DND-41 (cell line): Measurements from ENCODE around the gene TFEB.

ENCODE experiments used
- ATAC-seq: fragments of 200-7000 bp; cut with Tn5 transposase; 3 replicates; pipeline ENCODE4 v1.9.1; 2021; ENCODE audit warnings: low read depth; ENCODE audit not compliant: insufficient read depth
- DNase-seq: peaks from one replicate; pipeline ENCODE4 v3.0.0-alpha.2; 2020
- H2AFZ ChIP-seq: 2 replicates; pipeline ENCODE4 v1.6.0; 2012; ENCODE audit warnings: low read depth, low read length
- H3K27ac ChIP-seq: 2 replicates; pipeline ENCODE4 v1.5.1; 2012; ENCODE audit warnings: low read length, inconsistent platforms
- H3K27me3 ChIP-seq: fragments of 200-600 bp; sonication (generic); 2 replicates; pipeline ENCODE4 v1.6.0; 2012; ENCODE audit warnings: low read length, mild to moderate bottlenecking, inconsistent platforms; ENCODE audit not compliant: insufficient read depth, poor library complexity
- H3K36me3 ChIP-seq: 2 replicates; pipeline ENCODE4 v1.5.1; 2012; ENCODE audit warnings: low read length, inconsistent platforms; ENCODE audit not compliant: insufficient read depth
- H3K4me1 ChIP-seq: 2 replicates; pipeline ENCODE4 v1.5.1; 2012; ENCODE audit warnings: mild to moderate bottlenecking, low read length; ENCODE audit not compliant: insufficient read depth
- H3K4me2 ChIP-seq: 2 replicates; pipeline ENCODE4 v1.6.0; 2012; ENCODE audit warnings: mild to moderate bottlenecking, moderate library complexity, low read length, inconsistent platforms; ENCODE audit not compliant: insufficient read depth
- H3K4me3 ChIP-seq, 2 experiments: fragments of 200-600 bp in 1 of 2; shearing (Covaris generic) in 1 of 2; 2 replicates each; pipeline ENCODE4 v1.5.1; 2012 to 2016; ENCODE audit warnings: inconsistent platforms in 2 of 2, low read length in 2 of 2, mild to moderate bottlenecking in 2 of 2, low read depth in 1 of 2, moderate library complexity in 1 of 2
- H3K79me2 ChIP-seq: 2 replicates; pipeline ENCODE4 v1.6.0; 2012; ENCODE audit warnings: low read length, inconsistent platforms; ENCODE audit not compliant: insufficient read depth
- H3K9ac ChIP-seq: 2 replicates; pipeline ENCODE4 v1.6.0; 2012; ENCODE audit warnings: low read depth, mild to moderate bottlenecking, inconsistent platforms, low read length, moderate library complexity
- H3K9me3 ChIP-seq: 2 replicates; pipeline ENCODE4 v1.5.1; 2012; ENCODE audit warnings: low read length, moderate library complexity, mild to moderate bottlenecking, inconsistent platforms; ENCODE audit not compliant: insufficient read depth, severe bottlenecking
- H4K20me1 ChIP-seq: 2 replicates; pipeline ENCODE4 v1.6.0; 2012; ENCODE audit warnings: low read length; ENCODE audit not compliant: insufficient read depth
- CTCF ChIP-seq: IDR thresholded peaks from 2 replicates; pipeline ENCODE4 v1.5.1; 2012; ENCODE audit warnings: borderline replicate concordance, low read length, moderate library complexity, mild to moderate bottlenecking; ENCODE audit not compliant: poor library complexity, severe bottlenecking; ENCODE audit errors: extremely low read depth
- EZH2 ChIP-seq: IDR thresholded peaks from 3 replicates; pipeline ENCODE4 v1.6.1; 2012; ENCODE audit warnings: borderline replicate concordance, low read depth, mild to moderate bottlenecking, moderate library complexity, low read length, inconsistent platforms; ENCODE audit not compliant: severe bottlenecking

TFEB gene

GRCh38 chr6:41775293-41775882, 40.0 kb upstream of the TFEB start:
- H3K9ac ChIP-seq = no peak overlapping the region; the same call in 1 of the 2 replicates

GRCh38 chr6:41774841-41775240, 39.4 kb upstream of the TFEB start:
- Histone ChIP-seq H3K27ac (no peak overlapping the region), H3K27me3 (no peaks in the 10 kb centered on the region), H3K4me2 (no peak overlapping the region), H3K4me3 (no peak overlapping the region), H3K36me3 (peaks cover 48% of the 10 kb centered on the region), H3K4me1 (peaks cover 16% of the 10 kb centered on the region), H3K9ac (no peak overlapping the region), H3K9me3 (no peaks in the 10 kb centered on the region), H4K20me1 (no peaks in the 10 kb centered on the region), H2AFZ (no peak overlapping the region), H3K79me2 (peaks cover 9% of the 10 kb centered on the region)
- no peak for TF ChIP-seq EZH2
- TF ChIP-seq CTCF = no peak
- ATAC-seq = no peak
- no peak for DNase-seq

More at GRCh38 chr6:41775293-41775882, 40.0 kb upstream of the TFEB start:
- Histone ChIP-seq H3K4me3 (no peak overlapping the region), H3K4me2 (no peak overlapping the region), H3K79me2 (peaks cover 9% of the 10 kb centered on the region), H3K9me3 (no peaks in the 10 kb centered on the region), H2AFZ (no peak overlapping the region), H3K27me3 (no peaks in the 10 kb centered on the region), H3K27ac (no peak overlapping the region), H4K20me1 (no peaks in the 10 kb centered on the region), H3K36me3 (peaks cover 45% of the 10 kb centered on the region), H3K4me1 (peaks cover 16% of the 10 kb centered on the region)
- DNase-seq (no peak), ATAC-seq (no peak)
- TF ChIP-seq CTCF = no peak
- no peak for TF ChIP-seq EZH2

GRCh38 chr6:41771058-41771983, 35.9 kb upstream of the TFEB start:
- TF ChIP-seq EZH2 = no peak
- no peak for TF ChIP-seq CTCF
- Histone ChIP-seq H3K27me3 (no peaks in the 10 kb centered on the region), H3K4me1 (no peaks in the 10 kb centered on the region), H3K27ac (no peak overlapping the region), H3K9ac (no peak overlapping the region), H3K9me3 (no peaks in the 10 kb centered on the region), H2AFZ (no peak overlapping the region), H4K20me1 (no peaks in the 10 kb centered on the region), H3K36me3 (peaks cover 44% of the 10 kb centered on the region), H3K4me2 (no peak overlapping the region), H3K4me3 (no peak overlapping the region), H3K79me2 (no peaks in the 10 kb centered on the region)
- ATAC-seq = no peak
- DNase-seq = no peak
